ENCODE measurements around the gene RRP36.
"Not testable (repeated sequence)": the region's sequence is repeated elsewhere in the genome, so short reads cannot be mapped to it uniquely, and the experiment has no call there.

The RRP36 gene

GRCh38 chr6:43037706-43038105 is 16.3 kb downstream of the RRP36 start:
- DNase-seq (ENCODE audit: low spot score): no peak

DNA sequence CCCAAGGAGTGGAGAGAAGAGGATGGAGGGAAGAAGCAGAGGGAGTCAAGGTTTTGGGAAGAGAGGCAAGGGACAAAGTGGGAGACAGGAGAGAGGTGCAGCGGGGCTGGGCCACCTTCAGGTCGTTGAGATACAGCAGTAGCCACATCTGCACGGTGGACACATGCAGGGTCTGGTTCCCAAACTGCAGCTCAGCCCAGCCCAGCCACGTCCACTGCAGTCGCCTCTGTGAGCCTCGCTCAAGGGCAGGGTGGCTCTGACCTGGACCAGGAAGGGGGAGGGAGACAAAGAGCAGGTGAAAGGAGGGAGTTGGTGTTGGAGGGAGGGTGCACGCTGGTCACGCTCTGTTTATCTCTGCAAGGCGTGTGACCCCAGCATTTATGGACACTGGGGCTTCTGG is 17.3 kb downstream of the RRP36 start:
- no peak for DNase-seq (ENCODE audit: low spot score)

GRCh38 chr6:43040542-43041257 is 19.3 kb downstream of the RRP36 start:
- DNase-seq (ENCODE audit: low spot score): no peak

DNA sequence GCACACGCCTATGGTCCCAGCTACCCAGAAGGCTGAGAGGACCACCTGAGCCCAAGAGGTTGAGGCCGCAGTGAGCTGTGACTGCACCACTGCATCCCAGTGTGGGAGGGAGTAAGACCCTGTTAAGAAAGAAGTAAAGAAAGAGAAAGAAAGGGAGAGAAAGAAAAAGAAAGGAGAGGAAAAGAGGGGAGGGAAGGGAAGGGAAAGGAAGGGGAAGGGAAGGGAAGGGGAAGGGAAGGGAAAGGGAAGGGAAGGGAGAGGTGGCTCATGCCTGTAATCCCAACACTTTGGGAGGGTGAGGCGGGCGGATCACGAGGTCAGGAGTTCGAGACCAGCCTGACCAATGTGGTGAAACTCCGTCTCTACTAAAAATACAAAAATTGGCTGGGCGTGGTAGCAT is 20.1 kb downstream of the RRP36 start:
- not testable (repeated sequence) for DNase-seq (ENCODE audit: low spot score)

DNA sequence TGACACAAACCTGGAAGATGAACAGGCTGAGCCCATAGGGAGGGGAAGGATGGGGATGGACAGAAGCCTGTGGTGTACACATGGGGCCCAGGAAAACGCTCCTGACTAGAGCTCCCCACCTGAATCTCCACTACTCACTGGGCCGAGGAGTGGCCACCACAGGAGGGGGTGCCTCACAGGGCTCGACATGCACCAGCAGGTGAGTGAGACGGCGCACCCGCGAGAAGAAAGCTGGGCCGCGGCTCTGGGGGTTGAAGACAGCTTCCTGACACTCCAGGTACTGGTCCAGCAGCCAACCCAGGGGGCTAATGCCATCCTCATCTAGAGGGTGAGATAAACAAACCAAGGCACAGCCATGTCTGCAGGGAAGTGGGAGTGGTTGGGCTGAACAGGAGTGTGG is 21.9 kb downstream of the RRP36 start:
- DNase-seq (ENCODE audit: low spot score): no peak

- no peak for DNase-seq (ENCODE audit: low spot score)
Observed at GRCh38 chr6:43045371-43045930, 24.0 kb downstream of the RRP36 start.

- DNase-seq (ENCODE audit: low spot score): no peak
Observed at GRCh38 chr6:43047998-43048397, 26.6 kb downstream of the RRP36 start.

DNA sequence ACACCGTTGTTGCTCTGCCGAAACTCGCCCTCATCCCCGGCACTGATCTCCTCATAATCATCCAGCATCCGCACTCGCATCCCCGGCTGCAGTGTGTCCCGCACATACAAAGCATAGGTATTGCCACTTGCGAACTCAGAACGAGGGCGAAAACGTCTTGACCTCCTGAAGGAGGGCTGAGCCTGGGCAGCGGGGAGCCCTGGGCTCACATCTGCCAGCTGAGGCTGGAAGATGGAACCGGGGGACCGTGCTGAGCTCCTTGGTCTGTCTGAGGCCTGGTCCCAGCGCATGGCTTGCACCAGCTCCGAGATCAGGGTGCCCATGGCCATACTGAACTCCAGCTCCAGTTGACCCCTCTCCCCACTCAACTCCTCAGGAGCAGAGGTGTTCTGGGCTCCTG is 29.6 kb downstream of the RRP36 start:
- DNase-seq (ENCODE audit: low spot score): no peak

DNA sequence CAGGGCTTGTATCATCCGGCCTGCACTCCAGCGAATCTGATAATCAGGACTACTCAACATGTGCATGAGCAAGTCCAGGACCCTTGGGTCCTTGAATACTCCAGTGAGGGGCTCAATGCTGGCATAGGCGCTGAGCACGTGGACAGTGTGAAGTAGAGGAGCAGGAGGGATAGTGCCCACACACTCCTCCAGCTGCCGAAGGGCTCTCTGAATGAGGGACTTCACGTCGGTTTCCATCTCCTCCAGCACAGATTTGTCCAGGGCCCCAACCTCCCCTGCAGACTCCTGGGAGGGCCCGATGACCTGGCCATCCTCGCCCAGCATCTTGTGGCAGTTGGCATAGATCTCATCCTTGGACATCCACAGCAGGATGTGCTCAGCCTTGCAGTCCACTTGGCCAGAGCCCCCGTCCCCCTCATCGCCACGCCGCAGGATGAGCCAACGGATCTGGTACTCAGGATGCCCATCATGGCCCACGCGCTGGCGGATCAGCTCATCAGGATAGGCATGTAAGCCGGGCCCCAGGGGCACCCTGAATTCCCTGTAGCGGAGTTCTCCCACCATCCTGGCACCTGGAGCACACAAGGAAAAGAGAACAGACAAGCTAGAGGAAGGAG is 30.9 kb downstream of the RRP36 start:
- no peak for DNase-seq (ENCODE audit: low spot score)

DNA sequence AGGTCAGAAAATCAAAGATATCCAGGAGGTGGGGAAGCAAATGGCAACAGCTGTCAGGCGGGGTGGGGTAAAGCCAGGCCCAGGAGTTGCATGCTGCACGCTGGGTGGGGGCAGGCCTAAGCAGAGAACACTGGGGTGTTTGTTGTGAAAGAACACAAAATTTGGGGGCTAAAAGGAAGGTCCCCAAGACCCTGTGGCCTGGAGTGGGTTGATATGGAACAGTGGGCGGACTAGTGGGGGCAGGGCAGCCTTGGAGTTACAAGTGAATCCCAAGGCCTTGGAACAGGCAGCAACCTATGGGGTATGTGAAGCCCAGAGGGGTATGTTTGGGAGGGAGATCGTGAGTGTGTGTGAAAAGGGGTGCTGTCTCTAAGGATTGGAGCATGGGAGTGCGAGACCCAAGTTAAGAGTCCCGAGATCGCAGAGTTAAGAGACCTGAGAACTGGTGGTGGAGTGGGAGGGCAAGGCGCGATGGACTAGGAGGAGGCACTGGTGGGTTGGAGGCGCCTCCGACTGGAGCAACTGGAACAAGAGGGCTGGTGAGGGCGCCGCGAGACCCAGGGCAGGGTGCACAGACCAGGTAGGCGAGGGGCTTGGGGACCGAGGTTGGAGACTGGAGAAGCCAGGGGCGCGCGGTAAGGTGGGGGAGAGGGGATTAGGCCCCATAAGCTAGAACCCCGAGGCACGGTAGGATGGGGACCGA is 31.6 kb downstream of the RRP36 start:
- DNase-seq (ENCODE audit: low spot score): no peak

GRCh38 chr6:43053545-43054205 is 32.3 kb downstream of the RRP36 start, which contains the start of gene CUL7:
TSS of gene CUL7 (minus strand) at chr6:43053851. CDS start at chr6:43052788, 1,063 bp downstream.
- peak; percentile 89 for DNase-seq (ENCODE audit: low spot score)

- no peak for DNase-seq (ENCODE audit: low spot score)
Observed at GRCh38 chr6:43054206-43054943, 33.0 kb downstream of the RRP36 start.

DNA sequence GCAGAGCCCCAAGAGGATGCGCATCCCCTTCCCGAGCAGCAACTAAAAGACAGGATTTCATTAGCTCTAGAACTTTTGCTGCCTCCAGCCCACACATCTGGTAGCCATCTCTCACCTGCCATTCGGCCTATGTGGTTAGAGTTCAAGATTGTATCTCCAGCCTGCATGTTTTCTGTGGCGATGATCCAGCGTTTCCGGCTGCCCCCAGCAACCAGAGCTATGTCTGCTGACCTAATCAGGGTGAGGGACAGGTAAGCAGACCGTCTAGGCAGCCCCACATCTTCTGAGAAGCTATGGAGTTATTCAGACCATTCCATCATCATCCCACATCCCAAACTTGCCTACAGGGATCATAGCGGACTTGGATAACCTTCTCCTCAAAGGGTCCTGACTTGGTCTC is 34.5 kb downstream of the RRP36 start:
- no peak for DNase-seq (ENCODE audit: low spot score)

GRCh38 chr6:43058531-43058930 is 37.1 kb downstream of the RRP36 start:
- no peak for DNase-seq (ENCODE audit: low spot score)

DNA sequence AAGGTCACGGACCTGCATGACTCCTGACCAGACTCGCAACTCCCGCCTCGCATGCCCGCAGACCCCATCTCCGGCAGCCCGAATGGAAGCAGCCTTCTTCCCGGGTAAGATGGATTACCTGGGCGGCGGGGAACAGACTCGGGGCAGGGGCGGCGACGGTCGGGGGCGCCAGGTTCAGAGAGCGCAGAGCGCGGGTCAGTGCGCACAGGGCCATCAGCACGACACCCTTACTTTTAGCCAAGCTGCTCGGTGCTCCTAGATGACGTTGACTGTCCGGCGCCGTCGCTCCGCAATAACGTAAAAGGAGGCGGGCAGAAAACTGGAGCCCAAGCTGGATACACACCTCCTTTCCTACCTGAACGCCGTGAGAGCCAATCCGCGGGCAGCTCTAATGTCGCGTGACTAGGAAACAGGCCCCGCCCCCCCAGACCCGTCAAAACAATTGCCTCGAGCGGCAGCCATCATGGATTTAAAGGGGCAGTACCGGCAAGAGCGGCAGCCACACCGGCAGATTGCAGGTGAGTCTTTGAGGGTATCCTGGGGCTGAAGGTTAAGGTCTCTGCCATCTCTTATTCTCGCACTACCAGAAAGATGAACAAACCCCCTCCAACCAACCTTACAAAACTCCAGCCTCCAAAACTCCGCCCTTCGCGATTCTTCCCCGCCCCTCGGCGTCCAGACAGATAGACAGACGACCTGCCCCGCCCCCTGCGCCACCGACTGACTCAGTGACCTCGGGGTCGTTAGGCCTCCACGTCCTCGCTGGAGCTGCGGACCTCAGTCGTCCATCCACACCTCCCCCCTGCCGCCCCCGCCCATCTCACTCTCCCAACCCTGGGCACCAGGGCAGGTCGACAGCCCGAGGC is 38.0 kb downstream of the RRP36 start, which contains the start of the genes KLC4 and MRPL2:
Gene KLC4, plus strand, starts transcription at position 464 of the 866 bp plus-strand sequence. CDS start 1,705 bp downstream, outside the sequence.
Gene MRPL2, minus strand, starts transcription at position 267 of the 866 bp plus-strand sequence. Its CDS starts 53 bp downstream, at position 214.
- peak; percentile 98 for DNase-seq (ENCODE audit: low spot score)

- peak; percentile 56 for DNase-seq (ENCODE audit: low spot score)
Observed at GRCh38 chr6:43060034-43060754, 38.8 kb downstream of the RRP36 start.

GRCh38 chr6:43060755-43061633 is 39.6 kb downstream of the RRP36 start:
- no peak for DNase-seq (ENCODE audit: low spot score)

GRCh38 chr6:43061861-43062260 is 40.4 kb downstream of the RRP36 start:
- DNase-seq (ENCODE audit: low spot score): no peak

DNA sequence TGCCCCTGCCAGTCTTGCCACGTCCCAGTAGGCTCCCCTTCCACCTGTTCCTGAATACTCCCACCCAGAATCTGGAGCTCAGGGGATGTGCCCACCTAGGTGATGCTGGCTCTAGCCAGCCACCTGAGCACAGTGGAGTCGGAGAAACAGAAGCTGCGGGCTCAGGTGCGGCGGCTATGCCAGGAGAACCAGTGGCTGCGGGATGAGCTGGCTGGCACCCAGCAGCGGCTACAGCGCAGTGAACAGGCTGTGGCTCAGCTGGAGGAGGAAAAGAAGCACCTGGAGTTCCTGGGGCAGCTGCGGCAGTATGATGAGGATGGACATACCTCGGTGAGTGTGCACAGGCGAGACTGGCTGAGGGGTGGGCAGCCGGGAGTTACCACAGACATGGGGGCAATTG is 41.4 kb downstream of the RRP36 start:
- DNase-seq (ENCODE audit: low spot score): no peak

All from SW480 (cell line).